IgD-negative memory B cell (primary cell): ENCODE measurements around the gene HBA2. TPM values are rescaled to one million over a fixed set of nuclear protein-coding genes. Genes with fewer than 3 reads are reported as not detected.
"Not testable (repeated sequence)": the region's sequence is repeated elsewhere in the genome, so short reads cannot be mapped to it uniquely, and the experiment has no call there.

Experiments used
- H3K27ac Mint-ChIP-seq, 3 donors: one replicate each; pipeline ENCODE4 v1.8.0; 2020 to 2022; ENCODE audit warnings: mild to moderate bottlenecking in 3 of 3, mixed read lengths in 3 of 3, moderate library complexity in 1 of 3
- H3K27me3 Mint-ChIP-seq: one replicate; pipeline ENCODE4 v1.8.0; 2021; ENCODE audit warnings: mixed read lengths
- H3K36me3 Mint-ChIP-seq: one replicate; pipeline ENCODE4 v1.8.0; 2020; ENCODE audit warnings: mild to moderate bottlenecking, mixed read lengths
- H3K4me1 Mint-ChIP-seq, 3 donors: one replicate each; pipeline ENCODE4 v1.8.0; 2020 to 2022; ENCODE audit warnings: mixed read lengths in 3 of 3, mild to moderate bottlenecking in 1 of 3
- H3K4me3 Mint-ChIP-seq, 4 donors: one replicate each; pipeline ENCODE4 v1.8.0; 2020 to 2022; ENCODE audit warnings: mild to moderate bottlenecking in 4 of 4, mixed read lengths in 4 of 4, moderate library complexity in 3 of 4
- H3K9me3 Mint-ChIP-seq, 3 donors: one replicate each; pipeline ENCODE4 v1.8.0; 2020 to 2021; ENCODE audit warnings: mixed read lengths in 3 of 3, mild to moderate bottlenecking in 1 of 3
- polyA plus RNA-seq: library from polyadenylated mRNA; unstranded; fragments of 300-500 nt; fragmentation: Illumina TruSeq; gene quantifications from one replicate; pipeline ENCODE4 v1.2.3, GENCODE V29; 2021

HBA2 gene
- polyA plus RNA-seq, 1 donor from 2014 or later: 88.3 TPM

DNA sequence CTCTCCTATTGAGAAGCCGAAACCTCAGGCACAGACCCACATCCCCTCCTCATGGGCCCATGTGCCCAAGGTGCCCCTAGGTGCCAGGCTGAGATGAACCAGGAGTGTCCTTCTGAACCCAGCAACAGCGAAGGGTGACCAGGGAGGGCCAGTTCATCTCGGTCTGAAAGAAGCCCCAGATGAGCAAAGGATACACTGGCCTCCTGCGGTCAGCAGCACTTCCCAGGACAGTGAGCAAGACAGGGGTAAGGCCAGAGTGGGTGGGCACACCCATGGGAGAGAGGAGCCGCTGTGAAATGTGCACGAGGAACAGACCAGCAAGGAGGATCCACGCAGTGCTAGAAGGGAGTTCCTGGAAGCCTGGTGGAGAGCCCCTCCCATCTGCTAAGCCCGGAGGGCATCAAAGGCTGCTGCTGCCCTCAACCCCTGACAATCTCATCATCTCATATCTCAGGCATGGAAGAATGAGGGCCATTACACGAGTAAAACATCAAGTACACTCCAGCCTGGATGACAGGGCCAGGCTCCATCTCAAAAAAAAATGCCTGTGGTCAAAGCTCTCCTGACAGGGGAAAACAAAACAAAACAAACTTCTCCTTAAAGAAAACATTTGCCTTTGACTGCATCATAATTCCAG is 23.5 kb upstream of the HBA2 start:
- Mint-ChIP-seq H3K36me3 (no peaks in the 10 kb centered on the region), H3K9me3 (no peaks in the 10 kb centered on the region), H3K27me3 (peaks cover 18% of the 10 kb centered on the region), H3K4me3 (no peak overlapping the region), H3K4me1 (no peaks in the 10 kb centered on the region), H3K27ac (no peak overlapping the region)

DNA sequence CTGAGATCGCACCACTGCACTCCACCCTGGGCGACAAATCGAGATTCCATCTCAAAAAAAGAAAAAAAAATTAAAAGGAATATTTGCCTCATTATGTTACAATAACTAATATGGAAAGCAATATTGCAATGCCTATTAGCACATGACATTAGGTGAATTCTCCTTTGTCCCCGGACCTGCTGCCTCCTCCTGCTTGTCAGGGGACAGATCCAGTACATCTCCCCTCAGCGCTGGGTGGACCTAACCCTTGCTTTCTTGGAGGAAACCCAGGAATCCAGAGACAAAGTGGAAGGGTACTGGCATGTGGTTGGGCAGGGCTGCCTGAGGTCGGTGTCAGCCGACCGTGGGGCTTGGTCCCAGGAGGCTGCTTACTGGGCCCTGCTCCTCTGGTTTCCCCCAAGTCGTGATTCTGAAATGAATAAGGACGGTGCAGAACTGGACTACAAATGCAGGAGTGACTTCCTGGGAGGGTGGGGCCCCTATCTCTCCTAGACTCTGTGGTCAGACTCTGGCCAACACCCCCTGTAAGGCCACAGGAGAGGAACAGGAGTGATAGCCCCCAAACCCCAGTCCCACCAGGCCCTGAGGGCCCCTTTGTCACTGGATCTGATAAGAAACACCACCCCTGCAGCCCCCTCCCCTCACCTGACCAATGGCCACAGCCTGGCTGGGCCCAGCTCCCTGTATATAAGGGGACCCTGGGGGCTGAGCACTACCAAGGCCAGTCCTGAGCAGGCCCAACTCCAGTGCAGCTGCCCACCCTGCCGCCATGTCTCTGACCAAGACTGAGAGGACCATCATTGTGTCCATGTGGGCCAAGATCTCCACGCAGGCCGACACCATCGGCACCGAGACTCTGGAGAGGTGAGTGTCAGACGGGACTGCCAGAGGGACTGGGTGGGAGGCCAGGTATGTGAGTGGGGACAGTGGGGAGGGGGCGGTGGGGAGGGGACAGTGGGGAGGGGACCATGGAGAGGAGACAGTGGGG is 20.2 kb upstream of the HBA2 start, which contains the start of gene HBZ:
TSS of gene HBZ (plus strand) at position 504 of the 988 bp plus-strand sequence. CDS start at position 770, 266 bp downstream.
- Mint-ChIP-seq H3K27ac (no peak within 1 kb of the TSS), H3K4me1 (peaks cover 5 to 6% (median 5%) of the 10 kb centered on the region in 3 donors), H3K9me3 (no peaks in the 10 kb centered on the region), H3K27me3 (peaks cover 21% of the 10 kb centered on the region), H3K4me3 (peak within 1 kb of the TSS in 2 of 4 donors; percentile 39 to 45), H3K36me3 (peaks cover 2% of the 10 kb centered on the region)

GRCh38 chr16:153129-153521 is 19.6 kb upstream of the HBA2 start:
- not testable (repeated sequence) for H3K4me1 Mint-ChIP-seq, H3K27ac Mint-ChIP-seq, H3K36me3 Mint-ChIP-seq, H3K9me3 Mint-ChIP-seq, H3K4me3 Mint-ChIP-seq
- H3K27me3 Mint-ChIP-seq: peaks cover 22% of the 10 kb centered on the region

DNA sequence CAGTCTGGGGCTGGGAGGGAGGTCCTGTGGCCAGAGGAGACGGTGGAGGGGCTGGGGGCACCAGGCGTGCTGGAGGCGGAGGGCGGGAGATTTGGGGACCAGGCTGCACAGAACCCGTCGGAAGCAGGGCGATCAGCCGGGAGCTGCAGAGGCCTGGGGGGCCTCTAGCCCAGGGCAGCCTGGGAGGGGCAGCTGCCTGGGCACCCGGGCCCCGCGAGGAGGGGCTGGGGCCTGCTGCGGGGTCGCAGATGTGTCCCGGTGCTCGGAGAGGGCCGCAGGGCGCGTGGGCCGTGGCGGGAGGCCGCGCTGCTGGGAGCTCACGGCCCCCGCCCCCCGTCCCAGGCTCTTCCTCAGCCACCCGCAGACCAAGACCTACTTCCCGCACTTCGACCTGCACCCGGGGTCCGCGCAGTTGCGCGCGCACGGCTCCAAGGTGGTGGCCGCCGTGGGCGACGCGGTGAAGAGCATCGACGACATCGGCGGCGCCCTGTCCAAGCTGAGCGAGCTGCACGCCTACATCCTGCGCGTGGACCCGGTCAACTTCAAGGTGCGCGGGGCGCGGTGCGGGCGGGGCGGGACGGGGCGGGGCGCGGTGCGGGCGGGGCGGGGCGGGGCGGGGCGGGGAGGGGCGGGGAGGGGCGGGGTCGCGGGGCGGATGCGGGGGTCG is 19.0 kb upstream of the HBA2 start:
- H3K27me3 Mint-ChIP-seq: peaks cover 22% of the 10 kb centered on the region
- H3K4me1 Mint-ChIP-seq, H3K4me3 Mint-ChIP-seq, H3K27ac Mint-ChIP-seq, H3K9me3 Mint-ChIP-seq, H3K36me3 Mint-ChIP-seq: not testable (repeated sequence)

DNA sequence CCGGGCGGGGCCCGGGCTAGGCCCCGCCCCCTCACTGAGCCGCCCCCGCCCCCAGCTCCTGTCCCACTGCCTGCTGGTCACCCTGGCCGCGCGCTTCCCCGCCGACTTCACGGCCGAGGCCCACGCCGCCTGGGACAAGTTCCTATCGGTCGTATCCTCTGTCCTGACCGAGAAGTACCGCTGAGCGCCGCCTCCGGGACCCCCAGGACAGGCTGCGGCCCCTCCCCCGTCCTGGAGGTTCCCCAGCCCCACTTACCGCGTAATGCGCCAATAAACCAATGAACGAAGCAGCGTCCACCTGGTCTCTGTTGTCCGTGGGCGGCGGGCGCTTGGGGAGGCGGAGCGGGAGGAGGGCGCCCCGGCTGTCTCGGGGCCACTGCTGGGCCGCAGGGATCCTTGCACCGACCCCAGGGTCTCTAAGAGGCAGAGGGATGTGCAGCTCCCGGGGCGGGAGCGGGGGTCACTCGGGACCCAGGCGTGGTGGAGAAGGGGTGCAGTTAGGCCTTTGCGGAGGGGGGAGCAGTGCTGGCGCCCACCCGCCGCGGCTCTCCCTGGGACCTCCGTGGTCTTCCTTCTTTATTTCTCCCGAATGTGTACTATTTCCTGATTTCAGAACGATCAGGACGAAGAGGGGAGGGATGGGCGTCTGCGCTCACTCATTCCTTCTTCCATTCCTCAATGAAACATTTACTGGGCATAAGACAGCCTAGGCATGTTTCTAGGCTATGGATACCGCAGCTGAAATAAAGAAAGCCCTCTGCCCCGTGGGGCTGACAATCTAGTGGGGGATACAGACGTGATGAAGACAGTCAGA is 18.3 kb upstream of the HBA2 start:
- peak overlapping the region in 1 of 3 donors; percentile 29 for H3K27ac Mint-ChIP-seq
- peak overlapping the region; percentile 70 to 94 (median 80) for H3K4me3 Mint-ChIP-seq
- H3K36me3 Mint-ChIP-seq: peaks cover 2% of the 10 kb centered on the region
- no peaks in the 10 kb centered on the region for H3K9me3 Mint-ChIP-seq
- peaks cover 5 to 8% (median 5%) of the 10 kb centered on the region in 3 donors for H3K4me1 Mint-ChIP-seq
- H3K27me3 Mint-ChIP-seq: peaks cover 22% of the 10 kb centered on the region

DNA sequence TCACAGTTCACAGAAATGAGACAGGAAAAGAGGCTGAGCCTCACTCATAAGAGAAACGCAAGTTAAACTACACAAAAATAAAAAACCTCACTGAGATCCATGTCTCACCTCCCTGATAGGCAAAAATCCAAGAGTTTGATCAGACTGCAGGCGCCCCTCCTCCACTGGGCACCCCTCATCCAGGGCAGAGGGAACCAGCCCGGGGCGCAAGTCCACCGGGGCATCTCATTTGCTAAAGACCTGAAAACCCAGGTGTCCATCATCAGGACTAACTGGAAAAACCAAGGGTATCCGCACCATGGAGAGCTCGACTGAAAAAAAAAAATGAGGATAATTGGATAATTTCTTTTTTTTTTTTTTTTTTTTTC is 17.7 kb upstream of the HBA2 start:
- Mint-ChIP-seq H3K4me1 (peaks cover 5 to 8% (median 5%) of the 10 kb centered on the region in 3 donors), H3K36me3 (peaks cover 2% of the 10 kb centered on the region), H3K27ac (peak overlapping the region in 1 of 3 donors; percentile 29), H3K4me3 (peak overlapping the region; percentile 70 to 94 (median 80)), H3K9me3 (no peaks in the 10 kb centered on the region), H3K27me3 (peaks cover 23% of the 10 kb centered on the region)

DNA sequence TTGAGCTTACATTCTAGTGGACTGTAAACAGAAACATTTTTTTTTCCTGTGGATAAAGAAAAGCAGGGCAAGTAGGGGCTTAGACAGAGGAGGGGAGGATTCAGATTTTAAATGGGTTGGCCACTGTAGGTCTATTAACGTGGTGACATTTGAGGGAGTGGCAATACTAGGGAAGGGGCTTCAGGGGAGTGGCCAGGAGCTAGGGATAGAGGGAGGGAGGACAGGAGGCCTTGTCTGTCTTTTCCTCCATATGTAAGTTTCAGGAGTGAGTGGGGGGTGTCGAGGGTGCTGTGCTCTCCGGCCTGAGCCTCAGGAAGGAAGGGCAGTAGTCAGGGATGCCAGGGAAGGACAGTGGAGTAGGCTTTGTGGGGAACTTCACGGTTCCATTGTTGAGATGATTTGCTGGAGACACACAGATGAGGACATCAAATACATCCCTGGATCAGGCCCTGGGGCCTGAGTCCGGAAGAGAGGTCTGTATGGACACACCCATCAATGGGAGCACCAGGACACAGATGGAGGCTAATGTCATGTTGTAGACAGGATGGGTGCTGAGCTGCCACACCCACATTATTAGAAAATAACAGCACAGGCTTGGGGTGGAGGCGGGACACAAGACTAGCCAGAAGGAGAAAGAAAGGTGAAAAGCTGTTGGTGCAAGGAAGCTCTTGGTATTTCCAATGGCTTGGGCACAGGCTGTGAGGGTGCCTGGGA is 13.4 kb upstream of the HBA2 start:
- Mint-ChIP-seq H3K4me3 (peak overlapping the region in 1 of 4 donors; percentile 50), H3K36me3 (peaks cover 2% of the 10 kb centered on the region), H3K9me3 (no peaks in the 10 kb centered on the region), H3K4me1 (peaks cover 5 to 10% (median 5%) of the 10 kb centered on the region in 3 donors), H3K27me3 (peaks cover 23% of the 10 kb centered on the region), H3K27ac (peak overlapping the region in 1 of 3 donors; percentile 39)

DNA sequence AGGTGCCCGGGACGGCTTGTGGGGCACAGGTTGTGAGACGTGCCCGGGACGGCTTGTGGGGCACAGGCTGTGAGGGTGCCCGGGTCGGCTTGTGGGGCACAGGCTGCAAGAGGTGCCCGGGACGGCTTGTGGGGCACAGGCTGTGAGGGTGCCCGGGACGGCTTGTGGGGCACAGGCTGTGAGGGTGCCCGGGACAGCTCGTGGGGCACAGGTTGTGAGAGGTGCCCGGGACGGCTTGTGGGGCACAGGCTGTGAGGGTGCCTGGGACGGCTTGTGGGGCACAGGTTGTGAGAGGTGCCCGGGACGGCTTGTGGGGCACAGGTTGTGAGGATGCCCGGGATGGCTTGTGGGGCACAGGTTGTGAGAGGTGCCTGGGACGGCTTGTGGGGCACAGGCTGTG is 12.4 kb upstream of the HBA2 start:
- H3K27me3 Mint-ChIP-seq: peaks cover 20% of the 10 kb centered on the region
- not testable (repeated sequence) for H3K4me1 Mint-ChIP-seq, H3K9me3 Mint-ChIP-seq, H3K4me3 Mint-ChIP-seq, H3K27ac Mint-ChIP-seq, H3K36me3 Mint-ChIP-seq

DNA sequence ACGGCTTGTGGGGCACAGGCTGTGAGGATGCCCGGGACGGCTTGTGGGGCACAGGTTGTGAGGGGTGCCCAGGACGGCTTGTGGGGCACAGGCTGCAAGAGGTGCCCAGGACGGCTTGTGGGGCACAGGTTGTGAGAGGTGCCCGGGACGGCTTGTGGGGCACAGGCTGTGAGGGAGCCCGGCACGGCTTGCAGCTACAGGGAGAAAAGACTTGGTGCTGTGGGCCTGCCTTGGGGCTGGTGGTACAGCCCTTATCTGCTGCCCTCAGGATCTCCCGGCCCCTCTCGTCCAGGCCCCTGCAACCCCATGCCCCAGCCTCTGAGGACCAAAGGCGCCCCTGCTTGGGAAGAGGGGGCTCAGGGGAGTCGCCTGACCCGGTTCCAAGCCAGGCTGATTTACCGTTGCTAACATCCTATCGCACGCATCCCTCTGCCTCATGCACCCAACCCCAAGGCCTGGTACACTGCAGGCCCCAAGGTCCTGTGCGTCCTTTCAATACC is 11.9 kb upstream of the HBA2 start:
- H3K27me3 Mint-ChIP-seq: peaks cover 22% of the 10 kb centered on the region
- no peaks in the 10 kb centered on the region for H3K9me3 Mint-ChIP-seq
- H3K36me3 Mint-ChIP-seq: no peaks in the 10 kb centered on the region
- H3K4me1 Mint-ChIP-seq: peaks cover 0 to 4% (median 0%) of the 10 kb centered on the region in 3 donors
- H3K4me3 Mint-ChIP-seq: no peak overlapping the region
- H3K27ac Mint-ChIP-seq: no peak overlapping the region

DNA sequence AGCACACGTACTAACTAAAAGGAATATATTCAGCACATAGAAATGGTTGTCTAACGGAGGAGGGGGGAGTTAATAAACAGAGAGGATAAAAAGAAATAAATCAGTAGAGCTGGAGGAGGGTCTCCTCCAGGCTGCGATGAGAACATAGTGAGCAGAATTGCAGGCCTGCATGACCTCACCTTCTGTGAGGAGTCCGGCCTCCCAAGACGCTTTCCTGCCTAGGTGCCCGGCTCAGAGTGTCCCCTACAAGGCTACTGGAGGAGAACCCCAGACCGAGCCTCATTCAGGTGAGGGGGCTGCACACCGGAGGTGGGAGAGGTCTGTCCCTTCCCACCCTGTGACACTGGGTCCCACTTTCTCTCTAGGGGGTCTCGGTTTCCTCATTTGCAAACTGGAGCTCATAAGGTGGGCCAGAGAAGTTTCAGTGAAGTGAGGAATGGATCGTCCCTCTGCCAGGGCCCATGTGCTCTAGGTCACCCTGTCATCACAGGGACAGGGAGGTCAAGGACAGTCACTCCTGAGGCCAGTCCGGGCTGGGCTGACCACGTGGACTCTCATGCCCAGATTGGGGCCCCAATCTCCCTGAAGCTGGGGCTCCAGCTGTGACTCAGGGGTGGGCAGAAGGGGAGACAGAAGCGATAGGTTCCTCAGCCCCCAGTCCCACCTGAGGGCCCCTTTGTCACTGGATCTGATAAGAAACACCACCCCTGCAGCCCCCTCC is 10.2 kb upstream of the HBA2 start:
- Mint-ChIP-seq H3K9me3 (no peaks in the 10 kb centered on the region), H3K27ac (peak overlapping the region in 2 of 3 donors; percentile 18 to 26), H3K4me3 (peak overlapping the region in 2 of 4 donors; percentile 7 to 60), H3K36me3 (no peaks in the 10 kb centered on the region), H3K4me1 (peaks cover 0 to 4% (median 1%) of the 10 kb centered on the region in 3 donors), H3K27me3 (peaks cover 31% of the 10 kb centered on the region)

- H3K9me3 Mint-ChIP-seq, H3K27ac Mint-ChIP-seq, H3K36me3 Mint-ChIP-seq, H3K4me1 Mint-ChIP-seq, H3K4me3 Mint-ChIP-seq: not testable (repeated sequence)
- H3K27me3 Mint-ChIP-seq: peaks cover 36% of the 10 kb centered on the region
Measured at GRCh38 chr16:163139-163538, 9.5 kb upstream of the HBA2 start.

GRCh38 chr16:163696-164095 is 9.0 kb upstream of the HBA2 start:
- H3K4me3 Mint-ChIP-seq: peak overlapping the region in 1 of 4 donors; percentile 58
- H3K27me3 Mint-ChIP-seq: peaks cover 38% of the 10 kb centered on the region
- H3K9me3 Mint-ChIP-seq, H3K27ac Mint-ChIP-seq, H3K36me3 Mint-ChIP-seq, H3K4me1 Mint-ChIP-seq: not testable (repeated sequence)

- not testable (repeated sequence) for H3K27ac Mint-ChIP-seq, H3K9me3 Mint-ChIP-seq, H3K4me1 Mint-ChIP-seq, H3K4me3 Mint-ChIP-seq, H3K36me3 Mint-ChIP-seq
- peaks cover 40% of the 10 kb centered on the region for H3K27me3 Mint-ChIP-seq
Measured at GRCh38 chr16:164134-164823, 8.4 kb upstream of the HBA2 start.
